ENCODE data around the gene LTB4R2. TPM values are rescaled to one million over a fixed set of nuclear protein-coding genes. Genes with fewer than 3 reads are reported as not detected.

Gene LTB4R2
- total RNA-seq, 2 experiments from 2014 or later: 17.8 to 18.7 TPM

GRCh38 chr14:24300326-24300980 lies 9.5 kb upstream of the LTB4R2 start:
- DNase-seq: no peak
- Mint-ChIP-seq H3K27ac (peak overlapping the region; percentile 91), H3K27me3 (ENCODE audit: low read depth) (no peaks in the 10 kb centered on the region), H3K4me3 (peak overlapping the region; percentile 91), H3K36me3 (ENCODE audit: low read depth) (peaks cover 57% of the 10 kb centered on the region), H3K4me1 (ENCODE audit: low read depth) (peaks cover 53% of the 10 kb centered on the region), H3K9me3 (ENCODE audit: insufficient read depth) (no peaks in the 10 kb centered on the region)
- POLR2A ChIA-PET: interaction anchor here (0.7 to 7.0 kb wide), 16 partner anchors 8 to 185 kb away, joined by 3 to 73 read pairs (median 5); partner anchors contain the start of genes CHMP4A, CIDEB, GMPR2 and LTB4R
- no peak for ATAC-seq
- CTCF ChIA-PET: interaction anchor here (1.0 to 26.4 kb wide), 12 partner anchors 9 to 210 kb away, joined by 3 to 801 read pairs (median 10); partner anchors contain the start of genes CHMP4A, CIDEB, GMPR2 and KHNYN

- H3K27ac Mint-ChIP-seq: no peak overlapping the region
- no peaks in the 10 kb centered on the region for H3K27me3 Mint-ChIP-seq (ENCODE audit: low read depth)
- peaks cover 79% of the 10 kb centered on the region for H3K36me3 Mint-ChIP-seq (ENCODE audit: low read depth)
- H3K4me3 Mint-ChIP-seq: no peak overlapping the region
- ChIA-PET CTCF (interaction anchor here (0.9 to 26.4 kb wide), 4 partner anchors 29 to 127 kb away, joined by 3 to 801 read pairs (median 17); partner anchors contain the start of genes GMPR2, NEDD8 and TINF2), POLR2A (interaction anchor here (1.4 kb wide), 1 partner anchor 33 kb away, joined by 3 read pairs; no protein-coding TSS in a partner anchor)
- DNase-seq (no peak), ATAC-seq (no peak)
- H3K4me1 Mint-ChIP-seq (ENCODE audit: low read depth): peaks cover 48% of the 10 kb centered on the region
- H3K9me3 Mint-ChIP-seq (ENCODE audit: insufficient read depth): no peaks in the 10 kb centered on the region
These were observed 5.9 kb upstream of the LTB4R2 start for GRCh38 chr14:24304019-24304387.

GRCh38 chr14:24307156-24307574 lies 2.8 kb upstream of the LTB4R2 start:
- H3K9me3 Mint-ChIP-seq (ENCODE audit: insufficient read depth): no peaks in the 10 kb centered on the region
- ChIA-PET POLR2A (interaction anchor here (0.6 to 1.7 kb wide), 3 partner anchors 65 to 129 kb away, joined by 3 to 5 read pairs (median 3); partner anchors contain the start of genes CHMP4A and TINF2), CTCF (interaction anchor here (1.0 to 26.4 kb wide), 22 partner anchors 8 to 249 kb away, joined by 3 to 801 read pairs (median 16); partner anchors contain the start of genes ADCY4, CBLN3, CHMP4A and DCAF11)

GRCh38 chr14:24307575-24308341 lies 2.2 kb upstream of the LTB4R2 start, which contains the start of gene CIDEB:
TSS of gene CIDEB (minus strand) at chr14:24307977. CDS start at chr14:24307858, 119 bp downstream.
- no peak for ATAC-seq

More at GRCh38 chr14:24307156-24307574, 2.8 kb upstream of the LTB4R2 start:
- Mint-ChIP-seq H3K27me3 (ENCODE audit: low read depth) (no peaks in the 10 kb centered on the region), H3K36me3 (ENCODE audit: low read depth) (peaks cover 81% of the 10 kb centered on the region), H3K4me3 (no peak overlapping the region), H3K27ac (peak overlapping the region; percentile 31), H3K4me1 (ENCODE audit: low read depth) (peaks cover 47% of the 10 kb centered on the region)
- DNase-seq: no peak
- ATAC-seq: no peak

GRCh38 chr14:24308342-24309124 lies 1.4 kb upstream of the LTB4R2 start:
- ATAC-seq (no peak), DNase-seq (no peak)
- peaks cover 78% of the 10 kb centered on the region for H3K36me3 Mint-ChIP-seq (ENCODE audit: low read depth)
- no peak overlapping the region for H3K4me3 Mint-ChIP-seq
- ChIA-PET POLR2A (interaction anchor here (0.6 to 2.4 kb wide), 7 partner anchors 9 to 168 kb away, joined by 3 to 12 read pairs (median 5); partner anchors contain the start of genes CBLN3, CHMP4A, DHRS1 and KHNYN), CTCF (interaction anchor here (0.7 to 26.4 kb wide), 47 partner anchors 9 to 353 kb away, joined by 3 to 801 read pairs (median 5); partner anchors contain the start of genes ADCY4, CBLN3, CHMP4A and DCAF11)
- H3K27me3 Mint-ChIP-seq (ENCODE audit: low read depth): no peaks in the 10 kb centered on the region
- no peaks in the 10 kb centered on the region for H3K9me3 Mint-ChIP-seq (ENCODE audit: insufficient read depth)
- peak overlapping the region; percentile 22 for H3K27ac Mint-ChIP-seq
- H3K4me1 Mint-ChIP-seq (ENCODE audit: low read depth): peaks cover 61% of the 10 kb centered on the region

More at GRCh38 chr14:24307575-24308341, 2.2 kb upstream of the LTB4R2 start, which contains the start of gene CIDEB:
- H3K9me3 Mint-ChIP-seq (ENCODE audit: insufficient read depth): no peaks in the 10 kb centered on the region
- no peak within 1 kb of the TSS for H3K4me3 Mint-ChIP-seq
- ChIA-PET POLR2A (interaction anchor here (0.6 to 2.4 kb wide), 8 partner anchors 8 to 167 kb away, joined by 3 to 12 read pairs (median 4); partner anchors contain the start of genes CBLN3, CHMP4A, DHRS1 and KHNYN), CTCF (interaction anchor here (0.7 to 26.4 kb wide), 47 partner anchors 8 to 249 kb away, joined by 3 to 801 read pairs (median 5); partner anchors contain the start of genes ADCY4, CBLN3, CHMP4A and DCAF11)
- H3K27ac Mint-ChIP-seq: peak within 1 kb of the TSS; percentile 31
- no peaks in the 10 kb centered on the region for H3K27me3 Mint-ChIP-seq (ENCODE audit: low read depth)
- DNase-seq: peak; percentile 69
- peaks cover 53% of the 10 kb centered on the region for H3K4me1 Mint-ChIP-seq (ENCODE audit: low read depth)
- peaks cover 78% of the 10 kb centered on the region for H3K36me3 Mint-ChIP-seq (ENCODE audit: low read depth)

GRCh38 chr14:24310265-24310645 lies 315 bp downstream of the LTB4R2 start:
- ChIA-PET CTCF (interaction anchor here (0.8 to 26.4 kb wide), 14 partner anchors 11 to 149 kb away, joined by 3 to 801 read pairs (median 30); partner anchors contain the start of genes ADCY4, CBLN3, DHRS1 and GMPR2), POLR2A (interaction anchor here (0.6 to 4.4 kb wide), 13 partner anchors 8 to 174 kb away, joined by 3 to 23 read pairs (median 4); partner anchors contain the start of genes CBLN3, CHMP4A, DHRS1 and IRF9)
- H3K36me3 Mint-ChIP-seq (ENCODE audit: low read depth): peaks cover 76% of the 10 kb centered on the region
- no peaks in the 10 kb centered on the region for H3K9me3 Mint-ChIP-seq (ENCODE audit: insufficient read depth)
- H3K27ac Mint-ChIP-seq: peak overlapping the region; percentile 94
- ATAC-seq: no peak
- peak overlapping the region; percentile 72 for H3K4me3 Mint-ChIP-seq
- peaks cover 78% of the 10 kb centered on the region for H3K4me1 Mint-ChIP-seq (ENCODE audit: low read depth)
- DNase-seq: no peak
- H3K27me3 Mint-ChIP-seq (ENCODE audit: low read depth): no peaks in the 10 kb centered on the region

GRCh38 chr14:24310646-24311604 lies 985 bp downstream of the LTB4R2 start, which contains the start of gene LTB4R:
TSS of gene LTB4R (plus strand) at chr14:24311502. CDS start at chr14:24315652, 4,150 bp downstream.
- Mint-ChIP-seq H3K36me3 (ENCODE audit: low read depth) (peaks cover 75% of the 10 kb centered on the region), H3K27me3 (ENCODE audit: low read depth) (no peaks in the 10 kb centered on the region), H3K27ac (peak within 1 kb of the TSS; percentile 94), H3K4me1 (ENCODE audit: low read depth) (peaks cover 84% of the 10 kb centered on the region), H3K9me3 (ENCODE audit: insufficient read depth) (no peaks in the 10 kb centered on the region), H3K4me3 (peak within 1 kb of the TSS; percentile 72)
- ChIA-PET CTCF (interaction anchor here (0.8 to 26.4 kb wide), 14 partner anchors 11 to 174 kb away, joined by 3 to 801 read pairs (median 8); partner anchors contain the start of genes ADCY4, CBLN3, DHRS1 and GMPR2), POLR2A (interaction anchor here (0.6 to 4.4 kb wide), 18 partner anchors 8 to 230 kb away, joined by 3 to 23 read pairs (median 4); partner anchors contain the start of genes CBLN3, CHMP4A, DHRS1 and IRF9)
- ATAC-seq (peak; percentile 89), DNase-seq (peak; percentile 77)

- no peak for DNase-seq
- Mint-ChIP-seq H3K36me3 (ENCODE audit: low read depth) (peaks cover 65% of the 10 kb centered on the region), H3K27ac (peak overlapping the region; percentile 94), H3K9me3 (ENCODE audit: insufficient read depth) (no peaks in the 10 kb centered on the region), H3K4me3 (peak overlapping the region; percentile 72), H3K4me1 (ENCODE audit: low read depth) (peaks cover 85% of the 10 kb centered on the region), H3K27me3 (ENCODE audit: low read depth) (no peaks in the 10 kb centered on the region)
- ATAC-seq: no peak
- POLR2A ChIA-PET: interaction anchor here (0.6 to 4.4 kb wide), 9 partner anchors 9 to 231 kb away, joined by 3 to 23 read pairs (median 4); partner anchors contain the start of genes CBLN3, DHRS1, KHNYN and NOP9
- CTCF ChIA-PET: interaction anchor here (0.9 to 26.4 kb wide), 10 partner anchors 10 to 175 kb away, joined by 3 to 801 read pairs (median 72); partner anchors contain the start of genes ADCY4, CBLN3, DHRS1 and GMPR2
These were observed 2.1 kb downstream of the LTB4R2 start for GRCh38 chr14:24311837-24312615.
